Stimulated activated CD8-positive, alpha-beta memory T cell treated with anti-CD3 and anti-CD28 coated beads, Interleukin-15, amount 100 ng/mL, for 48 hours (primary cell): ENCODE results near the gene APBB1.

Source experiments
- DNase-seq, 2 donors: peaks; one replicate each; pipeline ENCODE4 v3.0.0-alpha.2; 2020; ENCODE audit warnings: low read depth in 2 of 2

The APBB1 gene

GRCh38 chr11:6351782-6352382 lies 67.0 kb downstream of the APBB1 start:
- DNase-seq = peak; percentile 21 to 30

GRCh38 chr11:6350486-6350885 lies 68.4 kb downstream of the APBB1 start:
- no peak for DNase-seq

GRCh38 chr11:6350043-6350442 lies 68.9 kb downstream of the APBB1 start:
- no peak for DNase-seq

GRCh38 chr11:6345366-6345765 lies 73.5 kb downstream of the APBB1 start:
- DNase-seq = no peak
